Endothelial cell of umbilical vein (primary cell): ENCODE measurements around the gene SLC22A23.

Experiments used
- CTCF ChIP-seq, 2 donors: IDR thresholded peaks; 1 replicate in 1 of 2; 2 replicates in 1 of 2; pipeline ENCODE4 v1.5.1; 2011; ENCODE audit warnings: low read length in 2 of 2, mild to moderate bottlenecking in 2 of 2, moderate library complexity in 2 of 2, control low read depth in 1 of 2, inconsistent platforms in 1 of 2, low read depth in 1 of 2; ENCODE audit not compliant: insufficient read depth in 1 of 2; ENCODE audit errors: extremely low read depth in 1 of 2
- EZH2 ChIP-seq: IDR thresholded peaks from 2 replicates; pipeline ENCODE4 v1.6.1; 2012; ENCODE audit warnings: borderline replicate concordance, low read depth, mild to moderate bottlenecking, moderate library complexity, low read length, inconsistent platforms; ENCODE audit not compliant: severe bottlenecking
- FOS ChIP-seq: IDR thresholded peaks from 2 replicates; pipeline ENCODE4 v1.6.1; 2011; ENCODE audit warnings: mild to moderate bottlenecking, low read length, moderate library complexity, borderline replicate concordance; ENCODE audit not compliant: insufficient read depth
- GATA2 ChIP-seq: IDR thresholded peaks from 2 replicates; pipeline ENCODE4 v1.7.0; 2011; ENCODE audit warnings: low read depth, mild to moderate bottlenecking, moderate library complexity, mixed read lengths, low read length; ENCODE audit not compliant: insufficient read length, insufficient read depth
- JUN ChIP-seq: IDR thresholded peaks from 2 replicates; pipeline ENCODE4 v1.6.1; 2011; ENCODE audit warnings: borderline replicate concordance, low read depth; ENCODE audit not compliant: insufficient read length, insufficient read depth
- MYC ChIP-seq: IDR thresholded peaks from one replicate; pipeline ENCODE4 v1.6.1; 2011; ENCODE audit warnings: mild to moderate bottlenecking, low read depth, low read length
- POLR2A ChIP-seq: IDR thresholded peaks from 2 replicates; pipeline ENCODE4 v1.6.1; 2012; ENCODE audit warnings: low read depth, mild to moderate bottlenecking, control low read depth, low read length
- POLR2AphosphoS5 ChIP-seq: IDR thresholded peaks from 2 replicates; pipeline ENCODE4 v1.6.1; 2012; ENCODE audit warnings: low read depth, mild to moderate bottlenecking, control low read depth, low read length, moderate library complexity; ENCODE audit not compliant: insufficient read depth
- TF ChIP-seq, protein P1 (sequence below): IDR thresholded peaks from 2 replicates; pipeline ENCODE4 v1.6.1; 2011; ENCODE audit not compliant: insufficient read depth, insufficient read length

GRCh38 chr6:3320238-3320811 is 136.5 kb downstream of the SLC22A23 start:
- no peak for TF ChIP-seq POLR2AphosphoS5
- no peak for TF ChIP-seq CTCF (IDR thresholded peaks at IDR 0.05; ENCODE audit: extremely low read depth in 1 of 2, insufficient read depth in 1 of 2, low read depth in 1 of 2, low read length in 2 of 2)
- TF ChIP-seq POLR2A = no peak
- no peak for TF ChIP-seq EZH2
- TF ChIP-seq MYC = no peak
- TF ChIP-seq, protein P1, sequence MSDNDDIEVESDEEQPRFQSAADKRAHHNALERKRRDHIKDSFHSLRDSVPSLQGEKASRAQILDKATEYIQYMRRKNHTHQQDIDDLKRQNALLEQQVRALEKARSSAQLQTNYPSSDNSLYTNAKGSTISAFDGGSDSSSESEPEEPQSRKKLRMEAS = no peak
- TF ChIP-seq FOS = no peak
- no peak for TF ChIP-seq GATA2
- no peak for TF ChIP-seq JUN
